Breast epithelium (tissue), 3 donors: Measurements from ENCODE around the gene DEFB131A.
"Not testable (repeated sequence)": the region's sequence is repeated elsewhere in the genome, so short reads cannot be mapped to it uniquely, and the experiment has no call there.

Source experiments
- POLR2A ChIP-seq: fragments of 450-650 bp; IDR thresholded peaks from one replicate; pipeline ENCODE4 v1.6.1; 2016; ENCODE audit warnings: antibody characterized with exemption, mild to moderate bottlenecking, moderate library complexity
- POLR2AphosphoS5 ChIP-seq, 3 donors: sonication (generic); formaldehyde crosslinking; IDR thresholded peaks; one replicate each; pipeline ENCODE4 v1.6.1; 2017; ENCODE audit warnings: antibody characterized with exemption in 3 of 3

- not testable (repeated sequence) for TF ChIP-seq POLR2AphosphoS5 (IDR thresholded peaks at IDR 0.05); POLR2A
Observed at GRCh38 chr4:9483682-9484081, 39.5 kb downstream of the DEFB131A start.
